Measurements from ENCODE around the gene GRHPR. TPM values are rescaled to one million over a fixed set of nuclear protein-coding genes. Genes with fewer than 3 reads are reported as not detected.

GRHPR gene
- total RNA-seq, 2 experiments from 2014 or later: 106 to 135 TPM

- H2AFZ ChIP-seq (ENCODE audit: low read length): no peak overlapping the region
- H3K27ac ChIP-seq (ENCODE audit: low read depth, low read length, poor library complexity, severe bottlenecking): no peak overlapping the region
- H3K9me2 ChIP-seq (ENCODE audit: insufficient read depth, low read length): no peaks in the 10 kb centered on the region
- H3K36me3 ChIP-seq (ENCODE audit: insufficient read depth, low read length): peaks cover 98% of the 10 kb centered on the region
- BruUV-seq (replicated peaks): no TSS peak
- H3K4me2 ChIP-seq (ENCODE audit: low read length): no peak overlapping the region
- TF ChIP-seq EZH2phosphoT487 (IDR thresholded peaks at IDR 0.05; ENCODE audit: borderline replicate concordance, low read depth, low read length) (no peak), CTCF (conservative IDR thresholded peaks at IDR 0.05; ENCODE audit: low read length) (no peak)
- no peak overlapping the region for H3K4me3 ChIP-seq (ENCODE audit: low read depth, low read length, poor library complexity, severe bottlenecking)
- CTCF ChIA-PET (ENCODE audit: unreplicated experiment): no interaction called here
- peaks cover 12% of the 10 kb centered on the region for H3K4me1 ChIP-seq (ENCODE audit: insufficient read depth, low read length, poor library complexity, severe bottlenecking)
- POLR2A ChIA-PET: interaction anchor here (0.6 kb wide), 1 partner anchor 26 kb away, joined by 3 read pairs; no protein-coding TSS in a partner anchor
- no peaks in the 10 kb centered on the region; the same call in 1 of the 2 replicates for H3K79me2 ChIP-seq (ENCODE audit: insufficient read depth, low read depth, low read length)
- no peaks in the 10 kb centered on the region for H3K9me3 ChIP-seq (ENCODE audit: low read length)
- intact Hi-C loops (cut with micrococcal nuclease; ENCODE audit: unreplicated experiment): no loop called here
- DNase-seq (ENCODE audit: low spot score): no peak
- no peaks in the 10 kb centered on the region for H4K20me1 ChIP-seq (ENCODE audit: insufficient read depth, low read length)
Observed at GRCh38 chr9:37436540-37436939, 14.0 kb downstream of the GRHPR start.

DNA sequence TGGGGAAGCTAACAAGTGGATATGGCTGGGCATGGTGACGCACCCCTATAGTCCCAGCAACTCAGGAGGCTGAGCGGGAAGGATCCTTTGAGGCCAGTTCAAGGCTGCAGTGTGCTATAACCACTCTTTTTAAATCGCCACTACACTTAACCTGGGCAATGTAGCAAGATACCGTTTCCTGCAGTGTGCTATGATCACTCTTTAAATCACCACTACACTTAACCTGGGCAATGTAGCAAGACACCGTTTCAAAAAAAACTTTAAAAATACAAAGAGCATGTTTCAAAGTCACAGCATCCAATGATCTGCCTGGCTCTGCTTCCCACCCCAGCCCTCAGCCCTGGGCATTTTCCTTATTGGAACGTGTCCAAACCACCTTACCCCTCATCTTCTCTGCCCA lies 14.5 kb downstream of the GRHPR start:
- Histone ChIP-seq H3K27ac (ENCODE audit: low read depth, low read length, poor library complexity, severe bottlenecking) (no peak overlapping the region), H3K36me3 (ENCODE audit: insufficient read depth, low read length) (peaks cover 98% of the 10 kb centered on the region), H3K4me1 (ENCODE audit: insufficient read depth, low read length, poor library complexity, severe bottlenecking) (peaks cover 9% of the 10 kb centered on the region), H3K79me2 (ENCODE audit: insufficient read depth, low read depth, low read length) (no peaks in the 10 kb centered on the region; the same call in 1 of the 2 replicates), H3K9me2 (ENCODE audit: insufficient read depth, low read length) (no peaks in the 10 kb centered on the region), H3K4me2 (ENCODE audit: low read length) (no peak overlapping the region), H2AFZ (ENCODE audit: low read length) (no peak overlapping the region), H3K9me3 (ENCODE audit: low read length) (no peaks in the 10 kb centered on the region), H3K4me3 (ENCODE audit: low read depth, low read length, poor library complexity, severe bottlenecking) (no peak overlapping the region), H4K20me1 (ENCODE audit: insufficient read depth, low read length) (no peaks in the 10 kb centered on the region)
- DNase-seq (ENCODE audit: low spot score): no peak
- intact Hi-C loops (cut with micrococcal nuclease; ENCODE audit: unreplicated experiment): no loop called here
- ChIA-PET POLR2A (no interaction called here), CTCF (ENCODE audit: unreplicated experiment) (no interaction called here)
- no TSS peak for BruUV-seq (replicated peaks)
- no peak for TF ChIP-seq EZH2phosphoT487 (IDR thresholded peaks at IDR 0.05; ENCODE audit: borderline replicate concordance, low read depth, low read length)
- TF ChIP-seq CTCF (conservative IDR thresholded peaks at IDR 0.05; ENCODE audit: low read length): no peak

DNA sequence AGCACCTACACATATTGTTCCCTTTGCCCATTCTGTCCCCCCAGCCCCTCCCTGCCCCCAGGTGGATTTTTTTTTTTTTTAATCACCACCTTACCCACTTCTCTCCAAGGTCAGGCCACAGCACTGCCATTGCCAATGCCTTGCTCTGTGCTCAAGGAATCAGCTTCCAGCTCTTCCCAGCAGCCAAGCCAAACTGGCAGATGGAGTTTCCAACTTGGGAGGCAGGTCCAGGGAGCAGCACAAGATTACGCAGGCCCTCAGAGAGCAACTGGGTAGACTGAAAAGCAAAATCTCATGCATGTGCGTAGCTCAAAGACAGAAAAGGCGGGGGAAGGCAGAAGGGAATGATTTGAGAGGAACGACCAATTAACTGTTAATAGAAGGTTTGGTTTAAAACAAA lies 15.1 kb downstream of the GRHPR start:
- no TSS peak for BruUV-seq (replicated peaks)
- Histone ChIP-seq H3K27ac (ENCODE audit: low read depth, low read length, poor library complexity, severe bottlenecking) (no peak overlapping the region), H3K4me3 (ENCODE audit: low read depth, low read length, poor library complexity, severe bottlenecking) (no peak overlapping the region), H3K36me3 (ENCODE audit: insufficient read depth, low read length) (peaks cover 98% of the 10 kb centered on the region), H3K4me2 (ENCODE audit: low read length) (no peak overlapping the region), H3K9me2 (ENCODE audit: insufficient read depth, low read length) (no peaks in the 10 kb centered on the region), H3K9me3 (ENCODE audit: low read length) (no peaks in the 10 kb centered on the region), H4K20me1 (ENCODE audit: insufficient read depth, low read length) (no peaks in the 10 kb centered on the region), H2AFZ (ENCODE audit: low read length) (no peak overlapping the region), H3K79me2 (ENCODE audit: insufficient read depth, low read depth, low read length) (no peaks in the 10 kb centered on the region; the same call in 1 of the 2 replicates), H3K4me1 (ENCODE audit: insufficient read depth, low read length, poor library complexity, severe bottlenecking) (peaks cover 2% of the 10 kb centered on the region)
- intact Hi-C loops (cut with micrococcal nuclease; ENCODE audit: unreplicated experiment): no loop called here
- TF ChIP-seq EZH2phosphoT487 (IDR thresholded peaks at IDR 0.05; ENCODE audit: borderline replicate concordance, low read depth, low read length): no peak
- no peak for TF ChIP-seq CTCF (conservative IDR thresholded peaks at IDR 0.05; ENCODE audit: low read length)
- ChIA-PET CTCF (ENCODE audit: unreplicated experiment) (no interaction called here), POLR2A (no interaction called here)
- no peak for DNase-seq (ENCODE audit: low spot score)
